Head of caudate nucleus (tissue), 42 donors: ENCODE measurements around the gene MEIOSIN.
A peak's percentile ranks its signal among the peaks of the same experiment; 100 is the strongest.

Experiments
- DNase-seq, 42 donors: peaks; one replicate each; pipeline versions ENCODE4 v3.0.0 to v3.0.0-alpha.2; 2020 to 2021; ENCODE audit warnings: mixed read lengths in 7 of 42
- intact Hi-C: fragments of 100-400 bp; cut with DNase I; formaldehyde crosslinking; loops from one replicate; pipeline ENCODE4 v1.15.0; 2022

MEIOSIN gene

DNA sequence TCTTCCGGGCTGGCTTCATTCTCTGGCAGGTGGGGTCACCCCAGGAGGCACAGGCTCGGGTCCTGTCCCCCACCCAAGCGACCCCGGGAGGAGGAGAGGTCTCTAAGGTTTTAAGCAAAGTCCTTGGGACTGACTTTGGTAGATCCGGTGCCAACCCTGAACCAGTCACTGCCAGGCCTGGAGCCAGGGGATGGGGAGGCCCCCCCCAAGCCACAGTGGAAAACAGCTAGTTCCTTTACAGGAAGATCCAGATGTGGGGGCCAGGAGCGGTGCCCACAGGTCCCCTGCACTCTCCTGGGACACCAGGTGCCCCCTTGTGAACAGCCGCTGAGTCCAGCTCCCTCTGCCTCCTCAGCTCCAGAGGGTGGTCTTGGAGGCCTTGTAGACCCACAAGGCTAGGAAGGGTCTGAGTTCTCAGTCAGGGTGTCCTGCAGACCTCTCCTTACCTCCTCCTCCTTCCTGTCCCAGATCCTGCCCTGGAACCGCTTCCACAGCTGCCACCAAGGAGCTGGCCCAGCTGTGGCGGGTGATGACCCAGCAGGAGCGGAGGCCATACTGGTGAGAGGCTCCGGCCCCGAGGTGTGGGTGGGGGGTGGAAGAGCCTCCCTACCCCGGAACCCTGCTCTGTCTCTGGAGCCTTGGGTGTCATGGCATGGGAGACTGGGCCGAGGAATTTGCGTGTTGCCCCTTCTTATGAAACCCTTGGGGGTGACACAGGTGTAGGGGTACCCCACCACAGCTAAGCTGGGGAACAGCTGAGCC is 29.8 kb downstream of the MEIOSIN start:
- intact Hi-C loops = no loop called here

DNA sequence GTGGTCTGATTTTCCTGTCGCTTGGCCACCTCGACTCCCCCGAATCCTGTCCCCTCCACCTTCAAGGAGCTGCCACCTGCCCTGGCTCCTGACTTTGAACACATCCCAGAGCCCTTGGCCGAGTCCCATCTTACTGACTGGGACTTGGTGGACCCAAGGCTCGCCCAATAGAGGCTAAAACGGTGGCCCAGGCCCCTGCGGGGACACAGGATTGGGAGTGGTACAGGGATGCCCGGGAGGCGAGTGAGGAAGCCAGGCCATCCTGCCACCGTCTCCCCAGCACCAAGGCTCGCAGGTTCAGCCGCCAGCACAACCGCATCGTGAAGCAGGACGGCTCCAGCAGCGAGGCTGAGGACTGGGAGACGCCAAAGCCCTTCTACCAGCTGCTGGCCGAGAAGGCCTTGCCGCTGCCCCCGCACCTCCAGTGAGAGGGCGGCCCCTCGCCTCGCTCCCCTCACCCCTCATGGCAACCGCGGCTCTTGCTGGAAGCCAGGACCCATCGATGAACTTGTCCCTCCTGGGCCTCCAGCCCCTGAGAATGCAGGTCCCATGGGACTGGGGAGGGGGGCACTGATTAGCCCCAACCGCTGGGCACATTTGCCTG is 30.6 kb downstream of the MEIOSIN start:
- intact Hi-C loops = no loop called here
- DNase-seq = no peak

More for the DNA sequence above, 29.8 kb downstream of the MEIOSIN start:
- no peak for DNase-seq

DNA sequence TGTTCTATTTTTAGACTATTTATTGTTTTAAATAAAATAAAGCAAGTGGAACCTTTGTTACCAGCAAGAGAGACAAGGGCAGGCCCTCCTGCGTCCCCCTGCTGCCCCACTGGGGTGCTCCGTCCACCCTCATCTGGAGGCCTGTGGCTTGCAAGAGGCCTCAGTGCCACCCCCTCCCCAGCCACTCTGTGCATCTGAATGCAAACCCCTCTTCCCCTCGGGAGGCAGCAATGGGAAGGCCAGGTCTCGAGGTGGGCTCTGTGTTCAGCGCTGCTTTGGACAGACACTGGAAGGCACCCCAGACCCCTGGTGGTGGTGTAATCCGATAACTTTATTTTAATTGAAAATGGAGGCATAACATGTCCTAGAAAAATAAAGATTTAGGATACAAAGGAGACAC is 31.2 kb downstream of the MEIOSIN start:
- intact Hi-C loops = no loop called here
- no peak for DNase-seq

DNA sequence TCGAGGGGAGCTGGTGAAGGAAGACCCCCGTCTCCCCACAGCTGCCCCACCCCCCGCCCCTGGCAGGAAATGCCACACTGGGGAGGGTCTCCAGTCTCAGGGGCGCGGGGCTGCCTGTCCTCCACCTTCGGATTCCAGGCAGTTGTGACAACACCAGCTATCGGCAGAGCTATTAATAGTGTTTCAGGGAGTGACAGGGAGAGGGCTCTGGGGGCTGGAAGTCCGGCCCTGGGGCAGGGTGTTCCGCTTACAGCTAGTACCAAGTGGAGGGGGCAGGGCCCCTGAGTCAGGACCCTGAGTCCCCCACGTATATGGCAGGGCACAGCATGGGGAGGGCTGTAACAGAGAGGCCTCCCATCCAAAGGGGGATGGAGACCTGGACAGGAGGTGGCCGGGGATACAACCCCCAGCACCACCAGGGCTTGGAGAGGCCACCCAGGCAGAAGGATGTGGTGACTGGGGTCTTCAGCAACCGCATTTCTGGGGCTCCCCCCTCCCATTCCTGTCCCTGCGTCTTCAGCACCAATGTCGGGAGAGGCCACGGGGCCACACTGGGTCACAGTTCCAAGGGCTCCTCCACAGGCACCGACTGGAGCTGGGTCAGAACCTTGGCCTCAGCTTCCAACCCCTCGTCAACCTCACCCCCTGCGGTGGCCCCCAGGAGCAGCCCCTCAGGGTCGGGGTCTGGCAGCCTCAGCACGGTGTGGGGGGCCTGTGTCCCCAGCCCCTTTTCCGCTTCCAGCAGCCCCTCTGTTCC is 31.9 kb downstream of the MEIOSIN start:
- no peak for DNase-seq
- intact Hi-C loops = loop anchor here (5.0 kb wide), 1 partner anchor 38 kb away; no protein-coding TSS in a partner anchor

DNA sequence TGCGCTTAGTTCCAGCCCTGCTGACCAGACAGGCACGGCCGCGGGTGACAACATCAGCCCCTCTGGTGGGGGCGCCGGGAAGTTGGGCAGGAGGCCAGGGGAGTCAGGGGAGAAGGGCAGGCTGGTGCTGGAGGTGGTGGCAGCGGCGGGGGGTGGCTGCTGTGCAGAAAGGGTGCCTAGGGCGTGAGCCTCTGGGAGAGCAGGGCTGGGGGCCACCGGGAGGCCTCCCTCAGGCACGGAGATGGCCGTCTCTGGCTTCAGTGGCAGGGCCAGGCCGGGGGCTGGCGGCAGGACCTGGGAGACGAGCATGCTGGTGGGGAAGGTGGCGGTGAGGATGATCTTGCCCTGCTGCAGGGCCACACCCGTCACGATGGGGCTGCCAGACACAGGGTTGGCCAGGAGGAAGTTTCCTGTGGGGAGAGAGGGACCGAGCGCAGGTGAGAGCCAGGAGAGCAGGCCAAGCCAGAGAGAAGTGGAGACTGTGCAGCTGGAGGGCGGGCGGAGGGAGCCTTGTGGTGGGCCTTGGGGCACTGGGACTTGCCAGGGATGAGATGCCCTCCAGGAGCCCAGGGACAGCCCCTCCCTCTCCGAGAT is 32.6 kb downstream of the MEIOSIN start:
- no peak for DNase-seq
- intact Hi-C loops = loop anchor here (5.0 kb wide), 1 partner anchor 38 kb away; no protein-coding TSS in a partner anchor

DNA sequence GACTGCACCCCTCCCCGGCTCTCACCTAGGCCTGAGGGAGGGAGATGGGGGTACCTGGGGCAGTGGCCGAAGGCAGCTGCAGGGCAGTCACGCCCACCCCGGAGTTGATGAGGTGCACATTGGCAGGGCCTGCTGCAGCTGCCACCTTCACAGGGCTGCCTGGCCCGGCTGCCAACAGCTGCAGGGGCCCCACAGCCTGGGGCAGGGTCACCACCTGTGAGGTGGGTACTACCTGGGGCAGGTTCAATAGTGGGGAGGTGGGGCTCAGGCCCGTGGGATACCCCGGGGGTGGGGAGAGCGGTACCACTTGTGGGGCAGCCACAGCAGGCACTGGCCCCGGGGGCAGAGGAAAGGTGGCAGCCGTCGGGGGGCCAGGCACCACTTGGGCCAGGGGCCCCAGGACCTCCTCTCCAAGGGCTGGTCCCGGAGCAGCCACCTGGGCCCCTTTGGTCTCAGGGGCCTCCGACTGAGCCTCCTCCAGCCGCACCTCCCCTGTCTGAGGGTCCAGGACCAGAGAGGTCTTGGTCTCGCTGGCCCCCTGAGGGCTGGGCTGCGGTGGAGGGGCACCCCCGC is 33.1 kb downstream of the MEIOSIN start:
- intact Hi-C loops = loop anchor here (5.0 kb wide), 1 partner anchor 39 kb away; no protein-coding TSS in a partner anchor
- DNase-seq = no peak

DNA sequence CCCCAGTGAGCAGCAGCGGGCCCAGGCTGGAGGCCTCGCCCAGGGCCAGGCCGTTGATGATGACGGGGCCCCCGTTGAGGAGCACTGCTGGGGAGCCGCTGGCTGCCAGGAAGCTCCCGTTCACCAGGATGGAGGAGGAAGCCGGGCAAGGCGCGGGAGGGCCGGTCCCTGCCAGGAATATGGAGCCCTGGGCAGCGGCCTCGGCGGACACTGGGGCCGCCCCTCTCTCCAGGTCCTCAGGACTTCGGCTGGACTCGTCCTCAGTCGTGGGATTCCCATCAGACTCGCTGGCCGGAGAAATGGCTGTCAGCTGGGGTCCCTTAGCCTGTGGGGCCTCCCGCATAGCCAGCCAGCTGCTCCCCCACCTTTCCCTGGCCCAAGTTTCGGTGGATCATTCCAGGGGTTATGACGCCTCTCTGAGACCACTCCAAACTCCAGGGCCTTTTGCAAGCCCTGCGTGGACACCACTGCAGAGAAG is 33.7 kb downstream of the MEIOSIN start:
- intact Hi-C loops = loop anchor here (5.0 kb wide), 1 partner anchor 40 kb away; no protein-coding TSS in a partner anchor
- DNase-seq = no peak

DNA sequence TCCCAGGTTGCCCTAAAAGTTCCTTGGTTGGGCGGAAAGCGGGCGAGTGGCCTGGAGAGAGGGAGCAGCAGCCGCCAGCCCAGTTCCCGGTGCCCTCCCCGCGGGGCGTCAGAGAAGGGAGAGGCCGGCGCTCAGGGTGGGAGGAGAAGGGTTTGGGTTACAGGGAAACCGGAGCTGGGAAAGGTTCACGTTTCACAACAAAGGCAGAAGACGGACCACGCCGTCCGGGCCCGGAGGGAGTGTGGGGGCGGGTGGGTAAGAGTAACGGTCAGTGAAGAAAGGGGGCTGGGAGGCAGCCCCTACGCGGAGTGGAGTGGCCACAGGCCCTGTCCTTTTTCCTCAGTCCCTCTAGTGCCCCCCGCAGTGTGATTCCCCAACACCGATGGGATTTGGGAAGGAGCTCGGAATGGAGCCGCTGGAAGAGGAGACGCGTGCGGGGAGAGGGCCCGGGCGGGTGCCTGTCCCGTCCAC is 34.2 kb downstream of the MEIOSIN start:
- intact Hi-C loops = loop anchor here (5.0 kb wide), 1 partner anchor 40 kb away; no protein-coding TSS in a partner anchor
- DNase-seq = peak in 1 of 42 donors; percentile 18

DNA sequence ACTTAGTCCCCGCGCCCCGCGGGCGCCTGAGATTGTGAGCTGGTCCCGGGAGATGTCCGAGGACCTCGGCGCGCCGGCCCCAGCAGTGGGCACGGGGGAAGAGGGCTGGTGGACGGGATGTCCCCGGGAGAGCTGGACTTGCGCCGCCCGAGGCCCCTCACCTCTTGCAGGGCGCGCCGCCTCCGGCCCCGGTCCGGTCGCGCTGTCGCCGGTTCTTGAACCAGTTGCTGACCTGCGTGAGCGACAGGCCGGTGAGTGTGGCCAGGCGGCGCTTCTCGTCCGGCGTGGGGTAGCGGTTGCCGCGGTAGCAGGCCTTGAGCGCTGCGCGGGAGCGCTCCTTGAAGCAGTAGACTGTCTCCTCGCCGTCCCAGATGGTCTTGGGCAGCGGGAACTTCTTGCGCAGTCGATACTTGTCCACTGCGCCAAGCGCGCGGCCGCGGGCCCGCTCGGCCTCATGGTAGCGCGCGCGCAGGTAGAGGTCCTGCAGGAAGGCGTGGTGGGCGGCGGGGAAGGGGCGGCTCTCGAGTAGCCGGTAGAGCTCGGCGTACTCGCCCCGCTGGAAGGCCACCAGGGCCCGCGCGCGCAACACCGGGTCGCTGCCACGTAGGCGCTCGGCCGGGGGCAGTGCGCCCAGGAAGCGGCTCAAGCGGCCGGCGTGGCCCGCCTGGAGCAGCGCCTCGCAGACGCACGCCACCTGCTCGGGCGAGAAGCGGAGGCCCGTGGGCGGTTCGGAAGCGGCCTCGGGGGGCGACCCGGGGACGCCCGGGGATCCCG is 34.8 kb downstream of the MEIOSIN start:
- intact Hi-C loops = loop anchor here (2.0 to 5.0 kb wide), 2 partner anchors 31 to 41 kb away; no protein-coding TSS in a partner anchor
- DNase-seq = peak in 15 of 42 donors; percentile 23 to 58 (median 31)

DNA sequence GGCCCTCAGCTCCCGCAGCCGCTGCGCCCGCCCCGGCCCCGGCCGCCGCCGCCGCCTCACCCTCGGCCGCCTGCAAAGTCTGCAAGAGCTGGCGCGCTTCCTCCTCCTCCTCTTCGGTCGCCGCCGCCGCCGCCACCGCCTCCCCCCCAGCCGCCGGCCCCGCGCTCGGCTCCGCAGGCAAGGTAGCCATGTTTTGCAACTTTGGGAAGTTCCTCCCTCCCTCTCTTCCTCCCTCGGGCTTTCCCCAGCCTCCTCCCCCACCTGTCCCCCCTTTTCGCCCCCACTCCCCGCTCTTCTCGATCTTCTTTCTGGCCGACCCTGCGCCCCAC is 35.4 kb downstream of the MEIOSIN start:
- intact Hi-C loops = loop anchor here (2.0 to 5.0 kb wide), 2 partner anchors 30 to 41 kb away; no protein-coding TSS in a partner anchor

DNA sequence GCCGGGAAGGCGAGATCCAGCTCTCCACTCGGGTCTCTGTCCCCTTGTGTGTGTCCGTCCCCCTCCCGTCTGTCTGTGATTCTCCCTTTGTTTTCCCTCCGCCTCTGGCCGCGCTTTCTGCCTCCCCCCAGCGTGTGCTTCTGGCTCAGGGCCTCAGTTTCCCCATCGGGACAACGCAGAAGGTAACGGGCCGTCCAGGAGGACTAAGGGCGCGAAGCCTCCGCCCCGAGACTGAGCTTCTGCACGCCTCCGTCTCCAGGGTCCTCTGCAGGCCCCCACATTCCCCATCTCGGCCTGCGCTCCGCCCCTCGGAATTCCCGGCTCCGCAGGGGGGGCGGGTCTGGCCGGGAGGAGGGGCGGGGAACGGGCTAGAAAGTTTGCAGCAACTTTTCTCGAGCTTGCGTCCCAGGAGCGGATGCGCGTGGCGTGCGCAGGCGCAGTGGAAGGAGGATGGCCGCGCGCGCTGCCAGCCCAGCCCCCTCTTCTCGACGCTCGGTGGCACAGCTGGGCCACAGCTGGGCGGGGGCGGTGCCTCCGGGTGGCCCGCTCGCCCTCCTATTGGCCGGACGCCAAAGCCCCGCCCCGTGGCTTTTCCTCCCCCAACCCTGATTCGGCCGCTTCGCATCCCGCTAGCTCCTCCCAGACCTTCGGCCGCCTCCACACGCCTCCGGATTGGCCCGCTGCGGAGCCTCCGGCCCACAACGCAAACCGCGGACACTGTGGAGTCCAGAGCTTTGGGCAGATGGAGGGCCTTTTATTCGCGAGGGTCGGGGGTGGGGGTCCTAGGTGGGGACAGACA is 35.9 kb downstream of the MEIOSIN start, which contains the start of gene SIX5:
TSS of gene SIX5 (minus strand) at position 269 of the 799 bp plus-strand sequence. CDS start 408 bp downstream, outside the sequence.
- DNase-seq = peak; percentile 87 to 99 (median 98)
- intact Hi-C loops = loop anchor here (2.0 to 5.0 kb wide), 2 partner anchors 30 to 42 kb away; no protein-coding TSS in a partner anchor

More for the DNA sequence above, 35.4 kb downstream of the MEIOSIN start:
- peak in 9 of 42 donors; percentile 16 to 52 (median 32) for DNase-seq

DNA sequence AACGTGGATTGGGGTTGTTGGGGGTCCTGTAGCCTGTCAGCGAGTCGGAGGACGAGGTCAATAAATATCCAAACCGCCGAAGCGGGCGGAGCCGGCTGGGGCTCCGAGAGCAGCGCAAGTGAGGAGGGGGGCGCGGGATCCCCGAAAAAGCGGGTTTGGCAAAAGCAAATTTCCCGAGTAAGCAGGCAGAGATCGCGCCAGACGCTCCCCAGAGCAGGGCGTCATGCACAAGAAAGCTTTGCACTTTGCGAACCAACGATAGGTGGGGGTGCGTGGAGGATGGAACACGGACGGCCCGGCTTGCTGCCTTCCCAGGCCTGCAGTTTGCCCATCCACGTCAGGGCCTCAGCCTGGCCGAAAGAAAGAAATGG is 36.6 kb downstream of the MEIOSIN start:
- intact Hi-C loops = loop anchor here (2.0 to 5.0 kb wide), 2 partner anchors 29 to 43 kb away; no protein-coding TSS in a partner anchor
- DNase-seq = peak in 34 of 42 donors; percentile 30 to 77 (median 59)

DNA sequence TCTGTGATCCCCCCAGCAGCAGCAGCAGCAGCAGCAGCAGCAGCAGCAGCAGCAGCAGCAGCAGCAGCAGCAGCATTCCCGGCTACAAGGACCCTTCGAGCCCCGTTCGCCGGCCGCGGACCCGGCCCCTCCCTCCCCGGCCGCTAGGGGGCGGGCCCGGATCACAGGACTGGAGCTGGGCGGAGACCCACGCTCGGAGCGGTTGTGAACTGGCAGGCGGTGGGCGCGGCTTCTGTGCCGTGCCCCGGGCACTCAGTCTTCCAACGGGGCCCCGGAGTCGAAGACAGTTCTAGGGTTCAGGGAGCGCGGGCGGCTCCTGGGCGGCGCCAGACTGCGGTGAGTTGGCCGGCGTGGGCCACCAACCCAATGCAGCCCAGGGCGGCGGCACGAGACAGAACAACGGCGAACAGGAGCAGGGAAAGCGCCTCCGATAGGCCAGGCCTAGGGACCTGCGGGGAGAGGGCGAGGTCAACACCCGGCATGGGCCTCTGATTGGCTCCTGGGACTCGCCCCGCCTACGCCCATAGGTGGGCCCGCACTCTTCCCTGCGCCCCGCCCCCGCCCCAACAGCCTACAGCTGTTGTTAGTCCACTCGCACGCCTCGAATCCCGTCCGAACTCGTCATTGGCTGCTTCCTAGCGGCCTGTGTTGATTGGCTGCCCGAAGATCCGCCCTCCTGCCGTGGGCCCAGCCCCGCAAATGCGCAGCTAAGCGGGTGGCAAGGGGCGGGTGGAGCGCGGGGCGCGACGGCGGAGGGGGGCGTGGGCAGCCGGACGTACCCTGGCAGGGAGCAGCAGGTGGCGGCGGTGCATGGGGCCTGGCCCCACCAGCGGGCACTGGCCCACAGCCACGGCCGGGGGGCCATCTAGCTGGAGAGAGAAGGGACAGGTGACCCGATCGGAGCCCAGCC is 37.2 kb downstream of the MEIOSIN start:
- intact Hi-C loops = no loop called here
- peak; percentile 83 to 96 (median 92) for DNase-seq

DNA sequence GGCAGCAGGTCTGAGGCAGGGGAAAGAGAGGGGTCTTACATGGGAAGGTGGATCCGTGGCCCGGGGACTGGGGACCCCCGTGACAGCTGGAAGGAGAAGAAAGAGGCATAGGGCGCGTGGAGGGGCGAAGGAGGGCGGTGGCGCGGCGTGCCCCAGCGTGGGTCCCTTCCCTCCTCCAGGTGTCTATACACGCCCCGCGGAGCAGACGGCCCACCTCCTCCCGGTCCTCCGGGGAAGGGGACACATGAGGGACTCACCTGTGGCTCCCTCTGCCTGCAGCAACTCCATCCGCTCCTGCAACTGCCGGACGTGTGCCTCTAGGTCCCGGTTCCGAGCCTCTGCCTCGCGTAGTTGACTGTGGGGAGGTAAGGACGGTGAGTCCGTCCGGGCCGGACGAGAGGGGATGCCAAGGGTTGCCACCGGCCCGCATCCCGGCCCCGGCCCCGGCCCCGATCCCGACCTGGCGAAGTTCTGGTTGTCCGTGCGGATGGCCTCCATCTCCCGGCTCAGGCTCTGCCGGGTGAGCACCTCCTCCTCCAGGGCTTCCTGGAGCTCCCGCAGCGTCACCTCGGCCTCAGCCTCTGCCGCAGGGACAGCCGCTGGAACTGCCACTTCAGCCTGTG is 38.2 kb downstream of the MEIOSIN start:
- DNase-seq = no peak
- intact Hi-C loops = no loop called here

DNA sequence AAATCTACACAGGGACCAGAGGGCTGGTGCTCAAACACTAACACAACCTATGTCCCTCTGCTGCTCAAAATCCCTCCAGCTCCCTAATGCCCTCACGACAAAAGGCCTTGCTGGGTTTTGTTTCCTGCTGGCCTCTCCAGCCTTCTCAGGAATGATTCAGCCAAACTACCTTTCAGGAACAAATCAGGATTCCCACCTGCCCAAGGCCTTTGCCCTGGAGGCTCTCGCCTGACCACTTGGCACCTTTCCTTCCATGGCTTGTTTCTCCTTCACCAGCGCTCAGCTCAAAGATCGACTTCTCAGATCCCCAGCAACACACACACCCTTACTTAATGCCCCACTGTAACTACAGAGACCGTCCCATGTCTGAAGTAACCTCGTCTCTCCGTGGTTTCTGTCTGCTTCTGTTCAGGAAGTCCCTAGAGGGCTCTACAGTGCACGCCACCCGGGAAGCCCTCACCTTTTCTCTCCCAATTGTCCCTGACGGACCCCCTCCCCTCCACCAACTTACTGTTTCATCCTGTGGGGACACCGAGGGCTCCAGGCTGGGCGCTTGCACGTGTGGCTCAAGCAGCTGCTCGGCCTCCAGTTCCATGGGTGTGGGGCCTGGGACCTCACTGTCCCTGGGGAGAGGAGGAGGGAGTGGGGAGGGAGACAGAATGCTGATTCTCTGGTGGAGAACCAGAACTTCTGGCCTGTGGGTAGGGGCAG is 39.0 kb downstream of the MEIOSIN start:
- intact Hi-C loops = no loop called here
- no peak for DNase-seq
